ENCODE results near the gene LRBA.

The LRBA gene

DNA sequence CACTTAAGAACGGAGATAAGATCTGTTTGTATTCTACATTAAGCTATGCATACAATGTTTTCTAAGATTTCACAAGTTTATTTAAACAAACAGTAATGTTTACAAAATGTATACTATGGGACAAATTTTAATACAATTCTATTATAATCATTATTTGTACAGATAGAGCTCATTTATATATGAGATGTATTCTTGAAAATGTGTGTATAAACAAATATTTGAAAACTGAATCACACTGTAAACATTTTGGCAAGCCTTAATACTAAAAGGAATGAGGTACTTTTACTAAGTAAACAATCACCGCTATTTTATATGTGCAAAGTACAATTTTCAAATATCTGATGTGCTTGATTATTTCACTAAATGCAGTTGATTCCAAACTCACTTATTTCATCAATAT, 552.3 kb downstream of the LRBA start:
- TF ChIP-seq, protein P1, sequence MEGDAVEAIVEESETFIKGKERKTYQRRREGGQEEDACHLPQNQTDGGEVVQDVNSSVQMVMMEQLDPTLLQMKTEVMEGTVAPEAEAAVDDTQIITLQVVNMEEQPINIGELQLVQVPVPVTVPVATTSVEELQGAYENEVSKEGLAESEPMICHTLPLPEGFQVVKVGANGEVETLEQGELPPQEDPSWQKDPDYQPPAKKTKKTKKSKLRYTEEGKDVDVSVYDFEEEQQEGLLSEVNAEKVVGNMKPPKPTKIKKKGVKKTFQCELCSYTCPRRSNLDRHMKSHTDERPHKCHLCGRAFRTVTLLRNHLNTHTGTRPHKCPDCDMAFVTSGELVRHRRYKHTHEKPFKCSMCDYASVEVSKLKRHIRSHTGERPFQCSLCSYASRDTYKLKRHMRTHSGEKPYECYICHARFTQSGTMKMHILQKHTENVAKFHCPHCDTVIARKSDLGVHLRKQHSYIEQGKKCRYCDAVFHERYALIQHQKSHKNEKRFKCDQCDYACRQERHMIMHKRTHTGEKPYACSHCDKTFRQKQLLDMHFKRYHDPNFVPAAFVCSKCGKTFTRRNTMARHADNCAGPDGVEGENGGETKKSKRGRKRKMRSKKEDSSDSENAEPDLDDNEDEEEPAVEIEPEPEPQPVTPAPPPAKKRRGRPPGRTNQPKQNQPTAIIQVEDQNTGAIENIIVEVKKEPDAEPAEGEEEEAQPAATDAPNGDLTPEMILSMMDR (conservative IDR thresholded peaks at IDR 0.05) = no peak
- H3K27ac ChIP-seq = no peak overlapping the region

DNA sequence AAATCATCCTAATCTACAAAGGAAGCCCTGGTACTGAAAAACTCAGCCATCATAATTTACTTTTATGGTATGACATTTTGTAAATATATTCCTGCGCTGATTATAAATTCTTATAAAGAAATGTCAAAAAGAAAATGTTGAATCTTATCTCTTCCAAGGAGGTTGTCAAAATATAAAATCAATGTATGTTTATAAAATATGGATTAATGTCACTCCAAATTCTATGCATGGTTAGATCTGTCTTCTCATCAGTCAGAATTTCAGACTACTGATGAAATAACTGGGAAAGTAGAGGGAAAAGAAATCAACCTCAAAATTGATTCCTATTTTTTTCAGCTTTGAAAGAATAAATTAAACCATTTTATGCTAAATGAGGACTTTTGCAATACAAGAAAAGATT, 553.1 kb downstream of the LRBA start:
- no peak overlapping the region for H3K27ac ChIP-seq
- TF ChIP-seq, protein P1 (conservative IDR thresholded peaks at IDR 0.05) = no peak

DNA sequence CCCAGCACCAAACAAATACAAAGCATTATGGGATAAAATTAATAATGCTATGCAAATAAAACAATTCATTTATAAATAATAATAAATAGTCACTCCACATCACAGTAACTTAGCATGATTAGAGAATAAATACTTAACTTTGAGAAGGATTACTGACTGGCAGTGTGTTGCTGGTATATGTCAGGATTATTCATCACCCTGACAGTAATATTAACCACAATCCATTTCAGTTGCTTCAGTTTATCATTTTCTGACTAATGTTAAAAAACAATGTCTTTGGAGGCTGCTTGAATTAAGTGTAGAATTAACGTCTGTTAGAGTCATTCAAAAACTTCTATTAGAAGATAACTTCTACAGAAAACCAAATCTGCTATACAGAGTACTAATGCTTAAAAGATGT, 557.3 kb downstream of the LRBA start:
- no peak overlapping the region for H3K27ac ChIP-seq
- TF ChIP-seq, protein P1 (conservative IDR thresholded peaks at IDR 0.05) = no peak

DNA sequence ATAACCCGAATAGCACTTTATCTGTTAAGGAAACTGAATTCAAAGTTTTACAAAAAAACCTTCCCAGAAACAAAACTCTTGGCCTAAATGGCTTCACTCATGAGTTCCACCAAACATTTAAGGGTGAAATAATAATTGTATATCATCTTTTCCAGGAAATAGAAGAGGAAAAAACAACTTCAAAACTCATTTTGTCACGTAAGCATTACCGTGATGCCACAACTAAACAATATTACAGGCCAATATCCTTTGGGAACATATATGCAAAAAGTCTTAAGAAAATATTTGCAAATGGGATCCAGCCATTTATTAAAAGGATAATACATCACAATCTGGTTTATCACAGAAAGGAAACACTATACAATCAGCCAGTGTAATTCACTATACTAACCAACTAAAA, 563.2 kb downstream of the LRBA start:
- TF ChIP-seq, protein P1 (conservative IDR thresholded peaks at IDR 0.05) = no peak
- H3K27ac ChIP-seq = no peak overlapping the region

DNA sequence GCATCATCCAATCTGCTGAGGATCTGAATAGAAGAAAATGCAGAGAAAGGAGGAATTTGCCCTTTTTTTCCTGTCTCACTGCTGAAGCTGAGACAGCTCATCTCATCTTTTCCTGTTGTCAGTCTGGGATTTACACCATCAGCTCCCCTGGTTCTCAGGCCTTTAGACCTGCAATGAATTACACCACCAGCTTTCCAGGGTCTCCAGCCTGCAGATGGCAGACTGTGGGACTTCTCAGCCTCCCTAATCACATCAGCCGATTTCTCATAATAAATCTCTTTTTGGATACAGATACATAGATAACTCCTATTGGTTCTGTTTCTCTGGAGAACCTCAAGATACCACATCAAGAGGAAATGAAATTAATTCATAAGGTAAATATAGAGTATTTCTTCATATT, 567.7 kb downstream of the LRBA start:
- TF ChIP-seq, protein P1 (conservative IDR thresholded peaks at IDR 0.05) = no peak
- H3K27ac ChIP-seq = no peak overlapping the region

DNA sequence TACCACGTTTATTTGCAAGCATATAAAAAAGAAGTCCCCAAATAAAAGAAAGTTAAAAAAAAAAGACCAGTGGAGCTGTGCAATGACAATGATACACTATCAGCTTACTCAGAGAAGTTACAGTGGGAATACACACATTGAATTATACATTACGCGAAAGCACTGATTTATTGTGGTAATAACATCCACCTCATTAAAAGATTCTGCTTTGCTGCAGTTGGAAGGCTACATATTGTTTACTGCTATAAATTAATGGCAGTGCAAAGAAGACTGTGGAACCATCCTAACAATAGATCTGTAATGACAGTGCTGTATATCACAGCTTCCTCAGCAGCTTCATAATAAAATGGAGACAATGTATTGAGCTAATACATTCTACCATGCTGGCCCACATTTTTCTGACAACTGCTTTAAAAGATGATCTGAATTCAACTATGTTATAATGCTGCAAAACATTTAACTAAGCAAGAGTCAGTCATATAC, 575.6 kb downstream of the LRBA start:
- H3K27ac ChIP-seq = no peak overlapping the region
- TF ChIP-seq, protein P1 (conservative IDR thresholded peaks at IDR 0.05) = no peak

DNA sequence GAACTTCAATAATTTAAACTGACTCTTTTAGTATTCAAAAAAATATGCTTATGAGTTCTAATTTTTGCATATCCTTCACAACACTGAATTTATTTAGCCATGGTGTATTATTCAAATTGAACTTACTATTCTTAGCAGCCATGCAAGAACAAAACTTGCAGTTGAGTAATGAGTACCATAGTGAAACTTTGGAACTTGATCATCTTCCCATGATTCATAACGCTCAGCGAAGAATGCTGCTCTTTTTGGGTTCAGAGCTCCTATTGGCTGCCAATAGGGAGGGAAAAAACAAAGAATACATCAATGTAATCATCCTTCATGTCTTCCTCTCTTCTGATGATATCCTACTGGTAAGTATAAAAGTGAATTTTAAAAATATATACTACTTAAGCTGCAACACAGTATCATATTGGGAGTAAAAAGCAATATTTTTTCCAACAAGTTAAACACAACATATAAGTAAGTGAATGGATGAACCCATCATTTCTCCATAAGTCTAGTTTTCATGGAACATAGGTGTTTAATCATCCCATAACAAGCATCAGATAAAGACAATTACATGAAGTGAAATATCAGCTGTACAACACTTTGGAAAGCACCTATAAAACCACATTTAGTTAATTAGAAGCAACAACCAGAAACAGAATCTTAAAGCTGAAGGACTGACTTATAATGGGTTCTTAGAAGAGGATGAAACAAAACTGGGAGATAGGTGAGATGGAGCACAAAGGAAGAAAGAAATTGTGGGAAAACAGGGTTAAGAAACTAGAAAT, 578.3 kb downstream of the LRBA start:
- no peak overlapping the region for H3K27ac ChIP-seq
- TF ChIP-seq, protein P1 (conservative IDR thresholded peaks at IDR 0.05) = no peak
